ENCODE data around the gene PHRF1. TPM values are rescaled to one million over a fixed set of nuclear protein-coding genes. Genes with fewer than 3 reads are reported as not detected.

PHRF1 gene
- total RNA-seq, 1 experiment from 2014 or later: 48.9 TPM

- Histone ChIP-seq H3K27me3 (ENCODE audit: insufficient read depth, low read length) (no peaks in the 10 kb centered on the region), H3K27ac (ENCODE audit: insufficient read length, low read depth, low read length) (no peak overlapping the region), H3K4me1 (ENCODE audit: insufficient read depth, low read length) (no peaks in the 10 kb centered on the region), H3T11ph (ENCODE audit: low read length) (no peak overlapping the region), H3K9me3 (ENCODE audit: control insufficient read depth, low read depth, low read length) (no peaks in the 10 kb centered on the region), H2BK120ac (ENCODE audit: low read depth, low read length, poor library complexity, severe bottlenecking) (no peak overlapping the region), H3K56ac (ENCODE audit: insufficient read length, low read depth, low read length) (no peak overlapping the region), H3K79me2 (ENCODE audit: insufficient read depth, low read length) (no peaks in the 10 kb centered on the region; the same call in 1 of the 2 replicates), H2AFZ (ENCODE audit: low read length) (no peak overlapping the region), H2BK5ac (ENCODE audit: insufficient read length, low read length) (no peak overlapping the region), H2BK20ac (ENCODE audit: low read depth, low read length, poor library complexity, severe bottlenecking) (no peak overlapping the region), H2AK5ac (ENCODE audit: insufficient read length, low read length) (no peak overlapping the region), H3K9ac (ENCODE audit: extremely low read depth, insufficient read length, low read length) (no peak overlapping the region), H3K4me2 (ENCODE audit: insufficient read depth, insufficient read length, low read length) (no peak overlapping the region), H3K23ac (ENCODE audit: insufficient read length, low read depth, low read length) (no peak overlapping the region), H2BK12ac (ENCODE audit: insufficient read length, low read depth, low read length) (no peak overlapping the region), H2BK15ac (ENCODE audit: low read depth, low read length) (no peak overlapping the region), H3K18ac (ENCODE audit: insufficient read length, low read depth, low read length) (no peak overlapping the region), H4K8ac (replicated peaks; ENCODE audit: insufficient read length, low read depth, low read length) (no peak overlapping the region), H4K5ac (ENCODE audit: insufficient read length, low read depth, low read length) (no peak overlapping the region), H4K91ac (ENCODE audit: insufficient read length, low read depth, low read length) (no peak overlapping the region), H3K23me2 (ENCODE audit: insufficient read length, low read depth, low read length, poor library complexity, severe bottlenecking) (no peaks in the 10 kb centered on the region), H3K79me1 (ENCODE audit: insufficient read depth, low read depth, low read length, poor library complexity, severe bottlenecking) (peaks cover 3% of the 10 kb centered on the region), H4K20me1 (ENCODE audit: control insufficient read depth, insufficient read depth, insufficient read length) (no peaks in the 10 kb centered on the region), H3K14ac (ENCODE audit: insufficient read depth, low read length) (no peak overlapping the region), H3K4ac (ENCODE audit: low read depth, low read length) (no peak overlapping the region)
- TF ChIP-seq CTCF (conservative IDR thresholded peaks at IDR 0.05): no peak
- H3K9me3 Mint-ChIP-seq: no peaks in the 10 kb centered on the region; a peak in 1 of 5 replicates
- H3K27ac Mint-ChIP-seq: 0 out of 7 replicates have a peak overlapping the region, but pooled peaks of 1 of the 3 experiments have one; percentile 28
- no peak overlapping the region; a peak in 1 of 5 replicates for H3K4me3 Mint-ChIP-seq
- H3K36me3 Mint-ChIP-seq (ENCODE audit: insufficient read depth in 1 of 3, low read depth in 3 of 3): peaks cover 60 to 88% (median 88%) of the 10 kb centered on the region in 3 experiments
- no peak for DNase-seq
- no peaks in the 10 kb centered on the region for H3K4me1 Mint-ChIP-seq
- H3K27me3 Mint-ChIP-seq (ENCODE audit: low read depth): 0 out of 2 replicates have a peak, but pooled peaks cover 2% of the 10 kb centered on the region
- no CpG with 5 or more reads among the region's 10 CpGs for WGBS (ENCODE audit: extremely low coverage, insufficient read length, low lambda C conversion rate)
Observed at GRCh38 chr11:592918-593317, 16.6 kb downstream of the PHRF1 start.
